GDM1 (cell line): ENCODE measurements around the gene FCGR1A.
"Not testable (repeated sequence)": the region's sequence is repeated elsewhere in the genome, so short reads cannot be mapped to it uniquely, and the experiment has no call there.

Experiments
- DNase-seq: peaks from one replicate; lab custom pipeline; 2025; lab: John Stamatoyannopoulos, UW

The FCGR1A gene

GRCh38 chr1:149833144-149833543, 50.6 kb downstream of the FCGR1A start:
- not testable (repeated sequence) for DNase-seq

- DNase-seq: not testable (repeated sequence)
These were observed 58.7 kb downstream of the FCGR1A start for GRCh38 chr1:149841149-149841548.
